C4-2B (cell line): Measurements from ENCODE around the gene PSD4.

Experiments used
- CTCF ChIP-seq: fragments of 450-650 bp; conservative IDR thresholded peaks from 2 replicates; pipeline ENCODE4 v1.5.1; 2017; ENCODE audit warnings: mild to moderate bottlenecking
- ZFX ChIP-seq: fragments of 450-650 bp; IDR thresholded peaks from 2 replicates; pipeline ENCODE4 v1.6.1; 2017

GRCh38 chr2:113220970-113221708, 47.4 kb downstream of the PSD4 start:
- TF ChIP-seq CTCF (no peak), ZFX (no peak)
